ENCODE results near the gene TFPT.

The TFPT gene

GRCh38 chr19:54149021-54149812 is 33.8 kb upstream of the TFPT start:
- no peak for DNase-seq (ENCODE audit: low read depth in 2 of 2)

- no peak for DNase-seq (ENCODE audit: low read depth in 2 of 2)
Observed at GRCh38 chr19:54148158-54148557, 32.7 kb upstream of the TFPT start.

DNA sequence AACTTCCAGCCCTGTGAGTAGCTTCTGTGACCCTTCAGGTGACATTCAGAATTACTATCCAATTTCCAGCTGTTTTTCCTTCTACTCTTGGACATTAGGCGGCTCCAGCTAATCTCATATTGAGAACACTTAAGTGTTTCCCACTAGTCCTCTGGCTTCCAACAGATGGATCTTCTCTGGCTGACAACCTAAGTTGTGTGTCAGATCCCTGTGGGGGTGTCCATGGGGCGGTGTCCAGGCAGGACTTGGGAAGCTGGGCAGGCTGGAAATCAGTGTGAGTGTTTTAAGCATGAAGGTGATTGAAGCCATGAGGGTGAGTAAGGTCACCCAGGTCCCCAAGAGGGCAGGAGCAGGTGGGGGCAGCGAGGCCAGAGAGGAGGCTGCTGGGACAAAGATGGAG is 32.2 kb upstream of the TFPT start:
- DNase-seq (ENCODE audit: low read depth in 2 of 2), result no peak

GRCh38 chr19:54145541-54146158 is 30.2 kb upstream of the TFPT start:
- DNase-seq (ENCODE audit: low read depth in 2 of 2), result no peak

GRCh38 chr19:54142166-54142780 is 26.8 kb upstream of the TFPT start:
- no peak for DNase-seq (ENCODE audit: low read depth in 2 of 2)

DNA sequence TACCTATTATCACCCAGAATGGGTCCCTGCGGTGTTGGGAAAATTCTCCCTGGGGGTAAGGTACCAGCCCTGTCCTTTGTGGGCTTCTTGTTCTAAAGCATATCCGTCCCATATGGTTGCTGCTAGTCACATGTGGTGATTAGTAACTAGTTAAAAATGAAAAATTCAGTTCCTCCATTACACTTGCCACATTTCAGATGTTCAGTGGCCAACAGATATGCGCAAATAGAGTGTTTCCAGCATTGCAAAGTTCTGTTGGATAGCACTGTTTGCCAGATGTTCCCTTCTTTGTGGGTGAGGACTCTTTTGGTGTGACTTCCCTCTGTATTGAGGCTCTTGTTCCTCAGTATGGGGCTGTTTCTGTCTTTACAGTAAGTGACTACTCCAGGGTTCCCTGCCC is 25.9 kb upstream of the TFPT start:
- no peak for DNase-seq (ENCODE audit: low read depth in 2 of 2)

DNA sequence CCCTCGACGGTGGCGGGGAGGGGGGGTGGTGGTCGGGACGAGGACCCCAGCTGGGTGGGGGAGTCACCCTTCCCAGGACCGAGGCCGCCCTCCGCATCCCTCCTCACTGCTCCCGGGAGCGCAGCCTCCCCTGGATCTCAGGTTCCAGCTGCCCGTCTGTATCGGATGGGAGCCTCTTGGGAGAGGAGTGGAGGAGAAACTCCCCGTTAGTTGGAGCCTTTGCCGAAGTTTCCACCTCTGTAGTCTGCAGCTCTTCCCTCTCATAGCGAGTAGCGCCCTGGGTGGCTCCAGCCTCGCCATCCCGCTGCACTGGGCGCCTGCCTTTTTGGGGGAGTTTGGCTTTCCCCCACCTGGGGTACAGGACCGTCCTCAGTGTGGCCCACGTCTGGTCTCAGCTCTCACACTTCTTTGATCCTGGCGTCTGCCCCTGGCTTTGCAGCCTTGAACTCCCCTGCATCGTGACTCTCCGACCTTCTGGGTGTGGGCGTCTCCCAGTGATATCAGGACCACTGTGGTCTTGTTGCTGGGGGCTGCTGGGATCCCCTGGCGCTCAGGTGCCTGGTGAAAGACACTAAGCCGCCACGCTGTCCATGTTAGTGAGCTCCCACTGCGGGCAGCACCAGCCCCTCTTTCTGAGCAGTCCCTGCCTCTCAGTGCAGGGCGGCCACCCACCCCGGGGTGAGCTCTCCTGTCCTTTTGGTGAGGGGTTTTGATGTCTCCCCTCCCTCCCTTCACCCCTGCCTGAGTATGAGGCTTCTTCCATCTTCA is 23.2 kb upstream of the TFPT start:
- no peak for DNase-seq (ENCODE audit: low read depth in 2 of 2)

DNA sequence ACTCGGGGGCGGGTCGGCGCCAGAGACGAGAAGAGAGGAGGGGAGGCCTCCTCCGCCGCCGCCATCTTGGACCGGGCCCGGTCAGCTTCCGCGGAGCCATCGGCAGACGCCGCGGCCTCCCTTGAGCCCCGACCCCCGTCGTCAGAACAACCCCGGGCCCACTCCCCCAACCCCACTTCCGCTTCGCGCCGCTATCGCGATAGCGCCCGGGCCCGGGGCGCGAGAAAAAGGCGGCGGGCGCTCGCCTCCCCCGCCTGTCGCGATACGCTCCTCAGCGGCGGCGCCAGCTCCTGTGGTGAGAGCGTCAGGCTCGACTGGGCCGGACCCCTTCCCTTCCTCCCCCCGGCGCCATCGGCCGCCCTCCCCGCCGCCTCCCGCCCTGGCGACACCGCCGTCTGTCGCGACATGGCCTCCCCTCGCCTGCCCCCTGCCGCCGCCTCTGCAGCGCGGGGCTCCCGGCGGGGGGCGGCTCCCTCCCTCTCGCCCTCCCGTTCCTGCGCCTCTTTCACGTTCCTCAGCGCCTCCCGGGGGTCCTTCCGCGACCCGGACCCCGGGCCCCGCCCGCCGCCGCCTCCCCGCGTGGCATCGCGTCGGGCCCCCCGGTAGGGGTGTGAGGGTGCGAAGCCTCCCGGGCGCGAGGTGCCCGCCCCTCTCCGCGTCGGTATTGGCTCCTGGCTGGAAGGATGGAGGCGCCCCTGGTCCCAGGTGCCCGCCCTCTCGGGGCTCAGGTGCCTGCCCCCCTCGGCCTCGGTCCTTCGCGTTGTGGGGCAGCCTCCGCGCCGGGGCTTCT is 22.4 kb upstream of the TFPT start, which contains the start of gene CNOT3:
Gene CNOT3, plus strand, starts transcription at position 64 of the 790 bp plus-strand sequence. CDS start 5,217 bp downstream, outside the sequence.
- DNase-seq (ENCODE audit: low read depth in 2 of 2), result no peak

GRCh38 chr19:54136864-54137698 is 21.6 kb upstream of the TFPT start:
- DNase-seq (ENCODE audit: low read depth in 2 of 2), result peak; percentile 99 to 100

DNA sequence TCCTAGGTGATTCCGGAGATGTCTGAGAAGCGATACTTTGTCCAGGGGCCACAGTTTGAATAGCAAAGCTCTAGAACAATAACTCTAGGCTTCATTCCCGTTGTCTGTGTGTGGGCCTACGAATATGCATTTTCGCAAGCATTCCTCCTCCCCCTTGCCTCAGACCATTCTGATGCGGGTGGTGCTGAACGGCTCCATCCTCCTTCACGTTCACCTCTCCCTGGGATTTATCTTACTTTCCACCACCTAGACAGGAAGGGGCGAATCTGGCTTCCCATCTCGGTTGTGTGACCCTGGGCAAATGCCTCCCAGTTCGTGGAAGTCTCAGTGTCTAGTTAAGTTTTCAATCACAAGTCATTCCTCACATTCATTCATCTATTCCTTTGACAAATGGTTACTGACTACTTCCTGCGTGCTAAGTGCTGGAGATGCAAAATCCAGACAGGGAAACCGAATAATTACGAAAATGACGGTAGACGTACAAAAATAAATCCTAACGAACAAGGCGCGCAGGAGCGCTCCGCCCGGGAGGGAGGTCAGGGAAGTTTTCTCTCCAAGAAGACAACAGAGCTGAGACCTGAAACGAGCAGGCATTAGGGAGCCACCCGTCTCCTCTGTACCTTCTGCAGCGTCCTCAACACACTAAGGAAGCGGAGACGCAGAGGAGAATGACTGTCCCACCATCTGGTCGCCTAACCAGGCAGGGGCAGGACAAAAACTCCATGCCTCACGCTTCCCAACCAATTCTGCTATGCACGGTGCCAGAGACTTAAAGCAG is 20.8 kb upstream of the TFPT start:
- DNase-seq (ENCODE audit: low read depth in 2 of 2), result no peak

DNA sequence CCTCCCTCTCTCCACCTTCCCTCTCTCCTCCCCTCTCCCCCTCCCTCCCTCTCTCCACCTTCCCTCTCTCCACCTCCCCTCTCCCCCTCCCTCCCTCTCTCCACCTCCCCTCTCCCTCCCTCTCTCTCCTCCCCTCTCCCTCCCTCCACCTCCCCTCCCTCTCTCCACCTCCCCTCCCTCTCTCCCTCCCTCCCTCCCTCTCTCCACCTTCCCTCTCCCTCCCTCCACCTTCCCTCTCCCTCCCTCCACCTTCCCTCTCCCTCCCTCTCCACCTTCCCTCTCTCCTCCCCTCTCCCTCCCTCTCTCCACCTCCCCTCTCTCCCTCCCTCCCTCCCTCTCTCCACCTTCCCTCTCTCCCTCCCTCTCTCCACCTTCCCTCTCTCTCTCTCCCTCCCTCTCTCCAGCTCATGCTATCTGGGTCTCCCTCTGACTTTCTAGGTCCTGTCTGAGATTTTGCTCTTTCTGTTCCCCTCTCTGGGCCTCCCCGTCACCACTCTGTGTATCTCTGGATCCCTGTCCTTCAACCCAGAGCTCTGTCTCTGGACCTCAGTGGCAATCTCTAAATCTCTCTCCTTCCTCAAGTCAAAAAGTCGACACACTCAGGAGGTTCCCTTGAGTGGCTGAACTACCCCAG is 18.6 kb upstream of the TFPT start:
- no peak for DNase-seq (ENCODE audit: low read depth in 2 of 2)

- no peak for DNase-seq (ENCODE audit: low read depth in 2 of 2)
Observed at GRCh38 chr19:54133312-54133956, 18.0 kb upstream of the TFPT start.

DNA sequence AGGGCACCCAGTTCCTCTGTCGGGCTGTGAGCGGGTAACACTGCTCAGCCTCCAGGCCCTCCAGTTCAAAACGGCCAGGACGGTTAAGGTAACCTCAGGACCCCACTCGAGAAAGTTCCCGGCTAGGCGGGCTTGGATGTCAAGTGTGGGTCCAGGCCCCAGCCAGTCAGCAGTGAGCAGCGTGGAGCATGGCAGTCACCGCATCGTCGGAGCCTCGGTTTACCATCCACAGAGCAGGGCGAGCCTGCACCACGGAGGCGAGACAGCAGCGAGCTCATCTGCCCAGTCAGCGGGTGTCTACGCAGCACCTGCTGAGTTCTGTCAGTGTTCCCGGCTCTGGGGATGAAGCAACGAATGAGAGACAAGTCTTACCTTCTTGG is 14.2 kb upstream of the TFPT start:
- no peak for DNase-seq (ENCODE audit: low read depth in 2 of 2)

DNA sequence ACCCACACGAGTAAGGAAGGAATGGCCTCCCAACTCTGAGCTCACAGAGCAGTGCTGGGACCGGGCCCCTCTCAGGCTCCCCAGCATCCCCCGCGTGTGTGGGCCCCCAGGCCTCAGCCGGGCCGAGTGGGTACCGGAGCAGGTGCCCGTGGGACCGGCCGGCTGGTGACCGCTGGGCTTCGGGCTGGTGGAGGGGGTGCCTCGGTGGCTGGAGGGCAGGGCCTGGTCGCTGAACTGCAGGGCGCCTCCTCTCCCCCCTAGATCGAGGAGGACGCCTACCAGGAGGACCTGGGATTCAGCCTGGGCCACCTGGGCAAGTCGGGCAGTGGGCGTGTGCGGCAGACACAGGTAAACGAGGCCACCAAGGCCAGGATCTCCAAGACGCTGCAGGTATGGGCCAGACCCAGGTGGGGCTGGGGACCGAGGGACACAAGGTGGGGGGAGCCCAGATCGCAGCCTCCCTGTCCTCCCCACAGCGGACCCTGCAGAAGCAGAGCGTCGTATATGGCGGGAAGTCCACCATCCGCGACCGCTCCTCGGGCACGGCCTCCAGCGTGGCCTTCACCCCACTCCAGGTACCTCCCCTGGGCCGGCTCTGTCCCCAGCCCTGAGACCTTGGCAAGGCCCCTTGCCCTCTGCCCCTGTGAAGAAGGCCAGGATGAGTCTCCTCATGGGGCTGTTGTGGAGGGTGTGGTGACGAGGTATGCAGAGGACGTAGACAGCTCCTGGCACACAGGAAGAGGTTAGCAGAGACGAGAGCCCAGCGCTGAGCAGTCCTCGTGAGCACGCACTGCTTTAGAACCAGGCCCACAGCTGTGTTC is 13.5 kb upstream of the TFPT start:
- no peak for DNase-seq (ENCODE audit: low read depth in 2 of 2)

DNA sequence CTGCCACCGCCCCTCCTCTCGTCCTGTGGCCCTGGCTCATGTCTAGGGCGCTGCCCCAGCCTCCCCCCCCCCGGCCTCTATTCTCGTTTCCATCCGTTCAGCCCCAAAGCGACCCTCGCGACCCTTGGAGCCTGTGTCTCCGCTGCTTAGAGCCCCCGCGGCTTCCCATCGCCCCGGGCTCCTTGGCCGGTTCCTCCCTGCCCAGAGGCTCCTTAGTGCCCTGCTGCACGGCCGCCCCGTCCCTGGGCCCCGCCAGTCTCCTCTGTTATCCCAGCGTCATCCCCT is 12.9 kb upstream of the TFPT start:
- no peak for DNase-seq (ENCODE audit: low read depth in 2 of 2)

DNA sequence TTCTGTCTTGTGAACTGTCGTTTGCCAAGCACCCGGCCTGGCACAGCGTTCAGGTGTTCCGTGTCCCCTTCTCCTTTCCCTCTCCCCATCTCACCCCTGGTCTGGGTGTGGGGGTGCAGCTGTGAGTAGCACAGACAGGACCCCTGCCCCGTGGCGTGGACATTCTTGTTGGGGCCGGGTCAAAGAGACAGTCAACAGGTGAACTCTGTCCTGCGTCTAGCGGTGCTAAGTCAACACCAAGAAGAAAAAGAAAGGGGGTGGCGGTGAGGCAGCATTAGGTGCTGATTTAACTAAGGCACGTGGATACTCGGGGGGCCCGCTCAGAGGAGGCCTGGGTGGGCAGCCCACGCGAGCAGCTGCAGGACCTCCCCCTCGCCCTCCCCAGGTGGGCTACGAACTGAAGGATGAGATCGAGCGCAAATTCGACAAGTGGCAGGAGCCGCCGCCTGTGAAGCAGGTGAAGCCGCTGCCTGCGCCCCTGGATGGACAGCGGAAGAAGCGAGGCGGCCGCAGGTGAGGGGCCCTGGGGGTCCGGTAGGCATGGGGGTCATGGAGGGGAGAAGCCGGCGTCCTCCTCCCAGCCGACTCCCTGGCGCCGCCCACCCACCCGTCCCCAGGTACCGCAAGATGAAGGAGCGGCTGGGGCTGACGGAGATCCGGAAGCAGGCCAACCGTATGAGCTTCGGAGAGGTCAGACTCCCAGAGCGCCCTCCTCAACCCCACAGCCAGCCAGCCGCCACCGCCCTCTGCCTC is 12.4 kb upstream of the TFPT start:
- DNase-seq (ENCODE audit: low read depth in 2 of 2), result no peak

DNA sequence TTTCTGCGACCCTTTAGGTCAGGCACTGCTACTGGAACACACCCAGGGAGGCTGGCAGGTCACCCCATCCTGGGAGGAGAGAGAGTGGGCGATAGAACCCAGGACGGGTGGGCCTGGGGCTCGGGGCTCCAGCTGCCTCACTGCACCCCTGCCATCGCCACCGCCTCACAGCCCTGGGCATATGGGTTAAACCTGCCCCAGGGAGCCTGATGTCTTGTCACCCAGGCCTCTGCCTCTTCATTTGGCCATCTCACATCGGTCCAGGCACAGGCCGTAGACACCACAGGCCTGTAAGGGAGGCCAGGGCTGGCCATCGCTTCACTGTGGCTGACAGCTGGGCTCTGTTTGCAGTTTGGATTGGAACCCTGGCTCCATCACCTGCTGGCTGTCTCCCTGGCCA is 10.3 kb upstream of the TFPT start:
- no peak for DNase-seq (ENCODE audit: low read depth in 2 of 2)
